SIG-M5 treated with dmso at 0.1 percent for 504 hours (cell line): Measurements from ENCODE around the gene VSIG10.
"Not testable (repeated sequence)": the region's sequence is repeated elsewhere in the genome, so short reads cannot be mapped to it uniquely, and the experiment has no call there.

Experiments
- DNase-seq: peaks from one replicate; lab custom pipeline; 2025; ENCODE audit not compliant: unreplicated experiment; lab: John Stamatoyannopoulos, UW

Gene VSIG10

GRCh38 chr12:118034429-118035189 is 69.2 kb downstream of the VSIG10 start:
- DNase-seq = no peak

GRCh38 chr12:118033902-118034301 is 69.9 kb downstream of the VSIG10 start:
- DNase-seq = no peak

GRCh38 chr12:118033323-118033722 is 70.5 kb downstream of the VSIG10 start:
- DNase-seq = no peak

GRCh38 chr12:118032188-118032587 is 71.6 kb downstream of the VSIG10 start:
- no peak for DNase-seq

DNA sequence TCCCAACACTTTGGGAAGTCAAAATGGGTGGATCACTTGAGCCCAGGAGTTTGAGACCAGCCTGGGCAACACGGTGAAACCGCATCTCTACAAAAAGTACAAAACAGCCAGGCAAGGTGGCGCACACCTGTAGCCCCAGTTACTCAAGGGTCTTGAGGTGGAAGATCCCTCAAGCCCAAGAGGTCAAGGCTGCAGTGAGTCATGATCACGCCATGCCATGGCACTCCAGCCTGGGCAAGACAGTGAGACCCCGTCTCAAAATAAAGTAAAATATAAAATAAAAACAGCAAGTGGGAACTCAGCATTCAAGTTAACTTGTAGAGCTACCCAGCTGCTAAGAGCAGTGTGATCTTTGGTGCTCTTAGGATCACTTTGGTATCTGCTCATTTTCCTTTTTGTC is 74.6 kb downstream of the VSIG10 start:
- DNase-seq = no peak

- DNase-seq = no peak
These were observed 78.6 kb downstream of the VSIG10 start for GRCh38 chr12:118025168-118025567.

DNA sequence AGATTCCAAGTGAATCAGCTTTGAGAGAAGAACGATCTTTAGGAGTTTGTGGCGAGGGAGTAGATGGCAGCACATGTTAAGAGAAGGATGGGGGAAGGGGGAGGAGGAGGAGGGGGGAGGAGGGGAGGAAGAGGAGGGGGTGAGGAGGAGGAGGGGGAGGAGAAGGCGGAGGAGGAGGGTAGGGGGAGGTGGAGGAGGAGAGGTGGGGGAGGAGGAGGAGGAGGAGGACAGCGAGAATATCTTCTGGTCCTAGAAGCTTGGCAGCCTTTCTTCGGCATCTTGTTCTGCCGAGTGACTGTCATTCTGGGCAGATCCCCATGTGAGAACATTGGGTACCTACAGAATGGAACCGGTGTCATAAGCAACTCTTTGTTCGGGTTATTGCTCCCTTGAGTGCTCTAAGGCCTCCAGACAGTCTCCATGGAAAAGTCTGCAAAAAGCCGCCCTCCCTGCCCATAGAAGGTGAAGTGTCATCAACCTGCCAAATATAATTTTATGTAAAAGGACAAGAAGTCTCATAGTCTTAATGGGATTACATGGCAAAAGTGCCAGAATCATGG is 80.4 kb downstream of the VSIG10 start:
- DNase-seq = no peak

DNA sequence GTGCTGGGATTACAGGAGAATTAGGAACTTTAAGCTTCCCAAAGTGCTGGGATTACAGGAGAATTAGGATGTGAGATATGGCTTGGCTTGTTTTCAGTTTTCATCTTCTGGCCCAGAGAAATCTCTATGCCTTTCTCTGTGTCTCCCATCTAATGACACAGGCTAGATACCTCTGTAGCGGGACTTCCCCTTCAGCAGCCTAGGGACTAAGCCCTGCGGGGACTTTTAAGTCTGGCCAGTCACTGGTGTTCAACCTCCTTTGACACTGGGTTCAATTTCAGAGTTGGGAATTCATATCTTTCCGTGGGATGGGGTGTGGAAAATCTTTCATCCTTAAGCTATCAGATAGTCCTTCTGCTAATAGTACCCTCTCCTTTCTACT is 81.1 kb downstream of the VSIG10 start:
- DNase-seq = no peak

- DNase-seq = not testable (repeated sequence)
These were observed 81.6 kb downstream of the VSIG10 start for GRCh38 chr12:118022097-118022727.

DNA sequence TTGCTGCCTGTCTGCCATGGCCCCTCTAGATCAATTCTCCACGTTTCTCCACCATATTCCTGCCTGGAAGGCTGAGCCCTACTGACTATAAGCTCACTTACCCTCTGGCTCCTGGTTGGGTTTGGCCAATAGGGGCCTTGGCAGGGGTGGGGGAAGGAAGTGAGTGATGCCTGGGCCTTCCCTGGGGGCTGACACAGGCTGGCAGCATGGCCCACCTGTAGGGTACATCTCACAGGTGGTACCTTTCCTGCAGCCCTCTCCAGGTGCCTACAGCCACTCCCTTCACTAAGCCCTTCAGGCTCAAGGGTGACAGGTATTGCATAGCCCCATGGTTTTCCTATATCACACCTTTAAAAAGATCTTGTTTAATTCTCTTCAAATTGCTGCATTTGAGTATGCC is 83.8 kb downstream of the VSIG10 start:
- DNase-seq = no peak

- no peak for DNase-seq
These were observed 85.9 kb downstream of the VSIG10 start for GRCh38 chr12:118017926-118018325.

DNA sequence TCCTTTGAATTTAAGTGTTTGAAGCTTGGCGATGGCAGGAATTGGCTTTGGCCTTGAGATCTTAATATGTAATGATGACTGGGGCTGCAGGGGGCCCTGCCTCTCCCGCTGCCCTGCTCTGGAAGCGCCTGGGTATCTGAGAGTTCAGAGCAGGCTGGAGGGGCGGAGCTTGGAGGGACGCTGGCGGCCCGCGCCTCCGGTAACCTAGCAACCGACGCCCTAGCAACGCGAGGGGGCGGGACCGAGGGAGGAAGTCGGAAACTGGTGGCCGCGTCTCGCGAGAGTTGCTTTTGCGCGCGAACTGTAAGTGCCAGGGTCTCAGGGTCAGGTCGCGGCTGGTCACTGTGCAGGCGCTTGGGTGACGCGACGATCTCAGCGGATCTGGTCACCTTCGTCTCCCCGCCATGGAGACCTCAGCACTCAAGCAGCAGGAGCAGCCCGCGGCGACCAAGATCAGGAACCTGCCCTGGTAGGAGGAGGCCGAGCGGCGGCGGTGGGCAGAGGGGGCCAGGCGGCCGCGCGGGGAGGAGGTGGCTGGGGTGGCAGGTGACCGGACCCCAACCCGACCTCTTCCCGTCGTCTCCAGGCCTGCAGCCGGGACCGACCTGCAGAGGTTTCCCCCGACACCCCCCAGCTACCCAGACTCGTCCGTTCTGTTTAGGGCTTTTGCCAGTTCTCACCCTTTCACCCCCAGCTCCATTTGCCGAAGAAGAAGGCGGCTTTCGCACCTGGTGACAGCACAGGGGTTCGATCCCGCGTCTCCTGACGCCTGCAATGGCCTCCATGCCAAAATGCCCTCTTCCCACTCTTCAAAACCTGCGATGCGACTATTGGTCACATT is 87.2 kb downstream of the VSIG10 start, which contains the start of gene RFC5:
RFC5 (plus strand) TSS at position 280 of the 841 bp plus-strand sequence; CDS start at position 405, 125 bp downstream.
- DNase-seq = peak; percentile 97

DNA sequence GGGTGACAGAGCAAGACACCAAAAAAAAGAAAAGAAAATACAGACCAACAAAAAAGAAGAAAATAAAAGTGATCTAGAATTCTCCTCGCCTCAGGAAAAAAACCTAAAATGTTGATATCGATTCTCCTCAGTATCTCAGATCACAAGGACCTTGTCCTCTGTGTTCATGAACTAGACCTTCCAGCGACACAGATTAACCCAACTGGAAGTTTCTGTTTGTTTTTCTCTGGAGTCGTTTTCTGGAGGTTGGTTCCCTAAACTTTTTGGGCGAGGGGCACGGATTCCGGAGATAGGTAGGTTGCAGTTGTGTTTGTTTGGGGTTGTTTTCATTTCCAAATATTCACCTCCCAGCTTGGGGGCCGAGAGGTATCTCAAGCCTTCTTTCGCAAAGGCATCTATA is 87.9 kb downstream of the VSIG10 start:
- no peak for DNase-seq

DNA sequence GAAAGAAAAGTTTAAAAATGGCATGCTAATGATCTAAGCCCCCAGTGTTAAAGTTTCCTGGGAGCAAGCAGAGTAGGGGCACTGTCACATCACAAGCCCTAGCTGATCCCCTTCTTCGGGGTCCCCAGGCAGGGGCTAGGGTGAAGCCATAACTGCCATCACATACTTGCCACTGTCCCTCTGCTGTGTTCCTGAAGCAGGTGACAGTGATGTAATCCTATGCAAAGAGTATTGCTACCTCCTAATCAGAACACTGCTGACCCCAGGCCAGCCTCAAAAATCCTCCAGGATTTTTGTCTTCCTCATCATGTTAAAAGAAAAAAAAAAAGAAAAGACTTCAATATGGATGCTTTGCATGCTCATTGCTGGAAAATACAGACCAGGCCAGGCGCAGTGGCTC is 88.5 kb downstream of the VSIG10 start:
- DNase-seq = no peak
